GM12875 (cell line): ENCODE measurements around the gene EML1.

Source experiments
- H3K4me3 ChIP-seq: one replicate; pipeline ENCODE4 v1.5.1; 2011; ENCODE audit warnings: low read depth, low read length, control low read depth
- TF ChIP-seq, protein P1 (sequence below): IDR thresholded peaks from 2 replicates; pipeline ENCODE4 v1.5.1; 2011; ENCODE audit warnings: low read depth, mild to moderate bottlenecking, control low read depth, inconsistent platforms, low read length, moderate library complexity, borderline replicate concordance; ENCODE audit not compliant: insufficient read depth

The EML1 gene

DNA sequence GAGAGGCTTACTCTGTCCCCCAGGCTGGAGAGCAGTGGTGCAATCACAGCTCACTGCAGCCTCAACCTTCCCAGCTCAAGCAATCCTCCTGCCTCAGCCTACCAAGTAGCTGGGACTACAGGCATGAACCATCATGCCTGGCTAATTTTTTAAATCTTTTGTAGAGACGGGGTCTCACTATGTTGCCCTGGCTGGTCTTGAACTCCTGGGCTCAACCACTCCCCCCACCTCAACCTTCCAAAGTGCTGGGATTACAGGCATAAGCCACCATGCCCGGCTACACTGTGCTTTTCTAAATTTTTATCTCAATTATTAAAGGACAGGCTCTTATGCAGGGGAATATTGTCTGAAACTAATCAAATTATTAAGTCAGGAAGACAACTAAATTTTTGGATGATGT is 44.6 kb downstream of the EML1 start:
- TF ChIP-seq, protein P1, sequence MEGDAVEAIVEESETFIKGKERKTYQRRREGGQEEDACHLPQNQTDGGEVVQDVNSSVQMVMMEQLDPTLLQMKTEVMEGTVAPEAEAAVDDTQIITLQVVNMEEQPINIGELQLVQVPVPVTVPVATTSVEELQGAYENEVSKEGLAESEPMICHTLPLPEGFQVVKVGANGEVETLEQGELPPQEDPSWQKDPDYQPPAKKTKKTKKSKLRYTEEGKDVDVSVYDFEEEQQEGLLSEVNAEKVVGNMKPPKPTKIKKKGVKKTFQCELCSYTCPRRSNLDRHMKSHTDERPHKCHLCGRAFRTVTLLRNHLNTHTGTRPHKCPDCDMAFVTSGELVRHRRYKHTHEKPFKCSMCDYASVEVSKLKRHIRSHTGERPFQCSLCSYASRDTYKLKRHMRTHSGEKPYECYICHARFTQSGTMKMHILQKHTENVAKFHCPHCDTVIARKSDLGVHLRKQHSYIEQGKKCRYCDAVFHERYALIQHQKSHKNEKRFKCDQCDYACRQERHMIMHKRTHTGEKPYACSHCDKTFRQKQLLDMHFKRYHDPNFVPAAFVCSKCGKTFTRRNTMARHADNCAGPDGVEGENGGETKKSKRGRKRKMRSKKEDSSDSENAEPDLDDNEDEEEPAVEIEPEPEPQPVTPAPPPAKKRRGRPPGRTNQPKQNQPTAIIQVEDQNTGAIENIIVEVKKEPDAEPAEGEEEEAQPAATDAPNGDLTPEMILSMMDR = no peak
- no peak overlapping the region for H3K4me3 ChIP-seq

DNA sequence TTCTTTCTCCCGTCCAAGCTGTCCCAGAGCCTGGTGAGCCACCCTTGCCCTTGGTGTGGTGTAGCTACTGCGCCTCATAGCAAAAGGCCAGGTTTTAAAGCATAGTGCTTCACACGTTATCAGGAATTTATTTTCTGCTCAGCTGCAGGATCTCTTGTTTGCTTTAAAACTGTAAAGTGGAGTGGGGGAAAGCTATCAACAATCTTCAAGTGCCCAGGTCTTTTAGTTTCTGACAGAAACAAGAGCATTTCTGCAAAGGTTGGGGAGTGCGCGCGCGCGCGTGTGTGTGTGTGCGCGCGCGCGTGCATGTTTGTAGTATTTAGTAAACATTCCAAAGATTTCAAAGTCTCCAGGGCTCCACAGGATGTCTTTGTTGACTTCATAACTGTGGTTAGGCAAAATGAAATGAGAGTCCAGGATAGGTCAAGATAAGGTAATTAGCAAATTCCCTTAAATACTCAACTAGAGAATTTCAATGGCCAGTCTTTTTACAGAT is 45.5 kb downstream of the EML1 start:
- TF ChIP-seq, protein P1 = no peak
- no peak overlapping the region for H3K4me3 ChIP-seq

DNA sequence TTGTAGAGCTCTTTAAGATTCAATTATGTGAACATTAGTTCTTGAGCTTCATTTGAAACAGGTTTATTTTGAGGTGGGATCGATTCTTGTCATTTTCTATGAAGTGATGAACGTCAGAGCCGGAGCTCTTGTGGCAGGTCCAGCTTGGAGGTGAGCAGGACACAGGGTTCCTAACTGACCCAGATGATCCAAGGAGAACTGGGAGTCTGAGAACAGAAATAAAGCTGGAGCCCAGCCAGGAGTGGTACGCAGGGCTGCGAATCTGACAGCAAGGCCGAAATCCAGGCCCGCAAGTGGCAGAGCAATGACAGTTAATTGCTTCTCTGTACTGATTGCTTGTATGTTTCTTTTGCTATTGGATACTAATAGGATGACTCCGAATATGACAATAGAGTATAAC is 46.5 kb downstream of the EML1 start:
- TF ChIP-seq, protein P1 = no peak
- no peak overlapping the region for H3K4me3 ChIP-seq

DNA sequence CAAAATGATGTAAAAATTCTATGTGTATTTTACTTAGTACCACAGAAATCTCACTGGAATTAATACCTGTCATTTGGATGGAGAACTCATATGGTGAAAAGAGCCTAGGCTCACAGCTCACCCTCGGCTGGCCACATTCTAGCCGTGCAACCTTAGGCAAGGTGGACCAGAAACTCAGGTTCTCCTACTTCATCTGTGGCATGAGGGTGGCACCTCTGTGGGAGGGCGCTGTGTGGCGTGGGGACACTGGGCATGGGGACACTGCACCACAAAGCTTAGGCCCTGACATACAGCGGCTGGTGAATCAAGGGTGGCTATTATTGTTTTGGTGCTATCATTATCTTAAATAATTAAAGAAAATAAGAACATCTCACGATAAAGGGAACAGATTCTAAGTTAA is 47.1 kb downstream of the EML1 start:
- TF ChIP-seq, protein P1 = no peak
- no peak overlapping the region for H3K4me3 ChIP-seq

DNA sequence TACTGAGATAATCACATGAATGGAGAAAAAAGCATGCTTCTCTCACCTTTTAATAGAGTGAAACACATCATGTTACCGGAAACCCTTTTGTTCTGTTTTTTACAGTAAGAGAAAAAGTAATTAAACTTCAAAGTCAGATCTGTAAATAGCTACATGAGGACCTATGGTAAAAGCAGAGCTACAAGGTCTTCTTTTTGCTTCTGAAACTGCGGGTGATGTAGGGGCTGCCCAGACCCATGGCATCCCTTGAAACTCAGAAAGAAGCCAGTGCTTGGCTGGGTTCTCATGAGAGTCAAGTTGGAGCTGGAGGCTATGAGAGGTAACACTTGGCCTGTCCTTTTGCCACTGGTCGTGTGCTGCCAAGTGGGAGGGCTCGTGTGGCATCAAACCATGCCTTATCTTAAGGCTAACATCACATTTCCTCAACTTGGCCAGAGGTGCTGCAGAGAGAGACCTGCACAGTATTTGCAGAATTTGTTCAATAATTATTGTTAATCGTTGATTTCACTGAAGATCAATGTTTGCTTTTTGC is 47.6 kb downstream of the EML1 start:
- TF ChIP-seq, protein P1 = no peak
- no peak overlapping the region for H3K4me3 ChIP-seq

DNA sequence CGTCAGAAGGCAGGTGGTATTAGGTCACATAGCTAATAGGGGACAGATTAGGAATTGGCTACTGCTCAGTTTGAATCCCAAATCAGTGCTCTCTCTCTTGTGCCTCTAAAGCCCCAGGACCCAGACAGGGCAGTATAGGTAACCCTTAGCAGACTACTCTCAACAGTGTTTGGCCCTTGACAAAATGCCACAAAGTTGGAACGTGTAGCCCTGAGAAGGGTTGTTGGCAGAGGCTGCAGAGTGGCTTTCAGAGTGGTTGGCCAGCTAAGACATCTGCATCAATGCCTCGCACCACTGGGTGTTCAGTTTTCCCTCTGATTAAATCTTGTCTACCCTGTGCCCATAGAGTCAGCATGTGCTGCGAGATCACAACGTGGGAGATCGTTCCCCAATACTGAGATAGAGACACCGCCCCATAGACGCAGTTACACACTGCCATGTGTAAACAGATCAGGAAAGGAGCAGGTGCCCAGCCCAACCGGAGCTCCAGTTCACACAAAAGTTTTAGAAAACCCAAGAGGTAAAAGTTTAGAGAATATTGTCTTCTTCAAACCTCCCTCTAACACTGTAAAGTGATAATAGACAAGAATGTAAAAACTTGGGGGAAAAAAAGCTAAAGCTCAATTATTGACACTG is 48.3 kb downstream of the EML1 start:
- H3K4me3 ChIP-seq = no peak overlapping the region
- TF ChIP-seq, protein P1 = no peak

DNA sequence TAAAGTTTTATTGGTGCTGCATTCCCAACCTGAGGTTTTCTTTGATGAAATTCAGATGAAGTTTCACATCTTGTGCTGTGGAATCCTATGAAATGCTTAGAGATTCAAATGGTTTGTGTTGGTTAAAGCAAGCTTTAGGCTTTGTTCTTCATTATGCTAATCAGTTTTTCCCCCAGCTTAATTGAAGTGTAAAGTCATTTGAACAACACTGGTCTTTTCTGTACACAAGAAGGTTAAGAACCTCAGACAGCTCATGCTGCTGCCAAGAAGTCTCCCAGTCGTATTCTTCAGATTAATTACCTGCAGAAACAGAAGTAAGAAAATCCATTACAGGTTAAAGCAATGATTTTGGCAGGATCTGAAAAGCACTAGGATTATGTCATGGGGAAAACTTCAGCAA is 48.9 kb downstream of the EML1 start:
- TF ChIP-seq, protein P1 = no peak
- H3K4me3 ChIP-seq = no peak overlapping the region
